ENCODE results near the gene ZNF536.
"Not testable (repeated sequence)": the region's sequence is repeated elsewhere in the genome, so short reads cannot be mapped to it uniquely, and the experiment has no call there.

Gene ZNF536

GRCh38 chr19:30443531-30444252 lies 71.5 kb downstream of the ZNF536 start:
- Histone ChIP-seq H3K27ac (ENCODE audit: low read depth, low read length) (no peak overlapping the region), H3K4me3 (ENCODE audit: low read length) (no peak overlapping the region), H3K36me3 (ENCODE audit: insufficient read depth, low read length) (no peaks in the 10 kb centered on the region), H3K9ac (ENCODE audit: low read depth, low read length) (no peak overlapping the region), H3K4me1 (ENCODE audit: insufficient read depth, low read length) (peaks cover 13% of the 10 kb centered on the region), H3K9me3 (ENCODE audit: insufficient read depth, low read depth, low read length) (no peaks in the 10 kb centered on the region), H3K27me3 (ENCODE audit: insufficient read depth, low read length) (no peaks in the 10 kb centered on the region)
- WGBS = 96% methylated on average over 50 of the region's 50 CpGs

- no peak overlapping the region for H3K27ac ChIP-seq (ENCODE audit: low read depth, low read length)
- no peaks in the 10 kb centered on the region for H3K36me3 ChIP-seq (ENCODE audit: insufficient read depth, low read length)
- H3K9me3 ChIP-seq (ENCODE audit: insufficient read depth, low read depth, low read length) = no peaks in the 10 kb centered on the region
- peaks cover 18% of the 10 kb centered on the region for H3K4me1 ChIP-seq (ENCODE audit: insufficient read depth, low read length)
- no peak overlapping the region for H3K4me3 ChIP-seq (ENCODE audit: low read length)
- H3K9ac ChIP-seq (ENCODE audit: low read depth, low read length) = no peak overlapping the region
- 96% methylated on average over 37 of the region's 37 CpGs for WGBS
- no peaks in the 10 kb centered on the region for H3K27me3 ChIP-seq (ENCODE audit: insufficient read depth, low read length)
Measured at GRCh38 chr19:30444253-30444671, 72.1 kb downstream of the ZNF536 start.

- no peak overlapping the region for H3K27ac ChIP-seq (ENCODE audit: low read depth, low read length)
- 96% methylated on average over 29 of the region's 29 CpGs for WGBS
- H3K9ac ChIP-seq (ENCODE audit: low read depth, low read length) = no peak overlapping the region
- H3K27me3 ChIP-seq (ENCODE audit: insufficient read depth, low read length) = no peaks in the 10 kb centered on the region
- peaks cover 23% of the 10 kb centered on the region for H3K4me1 ChIP-seq (ENCODE audit: insufficient read depth, low read length)
- H3K9me3 ChIP-seq (ENCODE audit: insufficient read depth, low read depth, low read length) = no peaks in the 10 kb centered on the region
- H3K4me3 ChIP-seq (ENCODE audit: low read length) = no peak overlapping the region
- H3K36me3 ChIP-seq (ENCODE audit: insufficient read depth, low read length) = no peaks in the 10 kb centered on the region
Measured at GRCh38 chr19:30444686-30445232, 72.6 kb downstream of the ZNF536 start.

GRCh38 chr19:30445385-30445784 lies 73.2 kb downstream of the ZNF536 start:
- Histone ChIP-seq H3K4me1 (ENCODE audit: insufficient read depth, low read length) (peaks cover 29% of the 10 kb centered on the region), H3K9ac (ENCODE audit: low read depth, low read length) (no peak overlapping the region), H3K36me3 (ENCODE audit: insufficient read depth, low read length) (no peaks in the 10 kb centered on the region), H3K27me3 (ENCODE audit: insufficient read depth, low read length) (no peaks in the 10 kb centered on the region), H3K4me3 (ENCODE audit: low read length) (no peak overlapping the region), H3K27ac (ENCODE audit: low read depth, low read length) (no peak overlapping the region), H3K9me3 (ENCODE audit: insufficient read depth, low read depth, low read length) (no peaks in the 10 kb centered on the region)
- 93% methylated on average over 29 of the region's 29 CpGs for WGBS

GRCh38 chr19:30446120-30446519 lies 73.9 kb downstream of the ZNF536 start:
- not testable (repeated sequence) for H3K27ac ChIP-seq (ENCODE audit: low read depth, low read length); H3K9me3 ChIP-seq (ENCODE audit: insufficient read depth, low read depth, low read length); H3K27me3 ChIP-seq (ENCODE audit: insufficient read depth, low read length); H3K9ac ChIP-seq (ENCODE audit: low read depth, low read length); H3K36me3 ChIP-seq (ENCODE audit: insufficient read depth, low read length); H3K4me3 ChIP-seq (ENCODE audit: low read length)
- WGBS = 97% methylated on average over 7 of the region's 9 CpGs
- H3K4me1 ChIP-seq (ENCODE audit: insufficient read depth, low read length) = peaks cover 33% of the 10 kb centered on the region

- Histone ChIP-seq H3K27ac (ENCODE audit: low read depth, low read length) (no peak overlapping the region), H3K9me3 (ENCODE audit: insufficient read depth, low read depth, low read length) (no peaks in the 10 kb centered on the region), H3K4me1 (ENCODE audit: insufficient read depth, low read length) (peaks cover 33% of the 10 kb centered on the region), H3K4me3 (ENCODE audit: low read length) (no peak overlapping the region), H3K36me3 (ENCODE audit: insufficient read depth, low read length) (no peaks in the 10 kb centered on the region), H3K9ac (ENCODE audit: low read depth, low read length) (no peak overlapping the region), H3K27me3 (ENCODE audit: insufficient read depth, low read length) (no peaks in the 10 kb centered on the region)
- 95% methylated on average over 10 of the region's 10 CpGs for WGBS
Measured at GRCh38 chr19:30446850-30447552, 74.8 kb downstream of the ZNF536 start.

GRCh38 chr19:30447553-30447870 lies 75.3 kb downstream of the ZNF536 start:
- Histone ChIP-seq H3K4me1 (ENCODE audit: insufficient read depth, low read length) (peaks cover 33% of the 10 kb centered on the region), H3K4me3 (ENCODE audit: low read length) (no peak overlapping the region), H3K36me3 (ENCODE audit: insufficient read depth, low read length) (no peaks in the 10 kb centered on the region), H3K27ac (ENCODE audit: low read depth, low read length) (no peak overlapping the region), H3K9ac (ENCODE audit: low read depth, low read length) (no peak overlapping the region), H3K27me3 (ENCODE audit: insufficient read depth, low read length) (no peaks in the 10 kb centered on the region), H3K9me3 (ENCODE audit: insufficient read depth, low read depth, low read length) (no peaks in the 10 kb centered on the region)
- WGBS = 95% methylated on average over 4 of the region's 4 CpGs

- 65% methylated on average over 9 of the region's 9 CpGs for WGBS
- no peaks in the 10 kb centered on the region for H3K9me3 ChIP-seq (ENCODE audit: insufficient read depth, low read depth, low read length)
- no peak overlapping the region for H3K9ac ChIP-seq (ENCODE audit: low read depth, low read length)
- H3K27ac ChIP-seq (ENCODE audit: low read depth, low read length) = no peak overlapping the region
- no peaks in the 10 kb centered on the region for H3K27me3 ChIP-seq (ENCODE audit: insufficient read depth, low read length)
- H3K4me1 ChIP-seq (ENCODE audit: insufficient read depth, low read length) = peaks cover 33% of the 10 kb centered on the region
- H3K4me3 ChIP-seq (ENCODE audit: low read length) = no peak overlapping the region
- H3K36me3 ChIP-seq (ENCODE audit: insufficient read depth, low read length) = no peaks in the 10 kb centered on the region
Measured at GRCh38 chr19:30448386-30449077, 76.3 kb downstream of the ZNF536 start.

GRCh38 chr19:30449078-30449590 lies 77.0 kb downstream of the ZNF536 start:
- H3K9ac ChIP-seq (ENCODE audit: low read depth, low read length) = no peak overlapping the region
- no peaks in the 10 kb centered on the region for H3K9me3 ChIP-seq (ENCODE audit: insufficient read depth, low read depth, low read length)
- no peak overlapping the region; the same call in 1 of the 2 replicates for H3K4me3 ChIP-seq (ENCODE audit: low read length)
- no peaks in the 10 kb centered on the region for H3K36me3 ChIP-seq (ENCODE audit: insufficient read depth, low read length)
- 91% methylated on average over 6 of the region's 6 CpGs for WGBS
- H3K27ac ChIP-seq (ENCODE audit: low read depth, low read length) = no peak overlapping the region
- H3K27me3 ChIP-seq (ENCODE audit: insufficient read depth, low read length) = no peaks in the 10 kb centered on the region
- H3K4me1 ChIP-seq (ENCODE audit: insufficient read depth, low read length) = peaks cover 33% of the 10 kb centered on the region

- peaks cover 33% of the 10 kb centered on the region for H3K4me1 ChIP-seq (ENCODE audit: insufficient read depth, low read length)
- H3K27ac ChIP-seq (ENCODE audit: low read depth, low read length) = peak overlapping the region; percentile 60; the same call in 1 of the 2 replicates
- WGBS = 64% methylated on average over 3 of the region's 8 CpGs
- H3K27me3 ChIP-seq (ENCODE audit: insufficient read depth, low read length) = no peaks in the 10 kb centered on the region
- H3K9me3 ChIP-seq (ENCODE audit: insufficient read depth, low read depth, low read length) = no peaks in the 10 kb centered on the region
- no peaks in the 10 kb centered on the region for H3K36me3 ChIP-seq (ENCODE audit: insufficient read depth, low read length)
- no peak overlapping the region for H3K9ac ChIP-seq (ENCODE audit: low read depth, low read length)
- peak overlapping the region; percentile 28 for H3K4me3 ChIP-seq (ENCODE audit: low read length)
Measured at GRCh38 chr19:30449673-30450072, 77.5 kb downstream of the ZNF536 start.

GRCh38 chr19:30450100-30450499 lies 77.9 kb downstream of the ZNF536 start:
- Histone ChIP-seq H3K36me3 (ENCODE audit: insufficient read depth, low read length) (no peaks in the 10 kb centered on the region), H3K9ac (ENCODE audit: low read depth, low read length) (no peak overlapping the region), H3K9me3 (ENCODE audit: insufficient read depth, low read depth, low read length) (no peaks in the 10 kb centered on the region), H3K4me1 (ENCODE audit: insufficient read depth, low read length) (peaks cover 33% of the 10 kb centered on the region), H3K27ac (ENCODE audit: low read depth, low read length) (peak overlapping the region; percentile 60; the same call in 1 of the 2 replicates), H3K27me3 (ENCODE audit: insufficient read depth, low read length) (no peaks in the 10 kb centered on the region), H3K4me3 (ENCODE audit: low read length) (peak overlapping the region; percentile 28)
- WGBS = 11% methylated on average over 7 of the region's 7 CpGs

All from HUES64 (cell line).